ENCODE results near the gene ME1.
"Not testable (repeated sequence)": the region's sequence is repeated elsewhere in the genome, so short reads cannot be mapped to it uniquely, and the experiment has no call there.

Gene ME1

GRCh38 chr6:83430611-83431544 lies at the start of gene ME1:
ME1 (minus strand) TSS chr6:83431051; CDS start chr6:83430954, 97 bp downstream.
- ATAC-seq, result peak; percentile 30 to 59

DNA sequence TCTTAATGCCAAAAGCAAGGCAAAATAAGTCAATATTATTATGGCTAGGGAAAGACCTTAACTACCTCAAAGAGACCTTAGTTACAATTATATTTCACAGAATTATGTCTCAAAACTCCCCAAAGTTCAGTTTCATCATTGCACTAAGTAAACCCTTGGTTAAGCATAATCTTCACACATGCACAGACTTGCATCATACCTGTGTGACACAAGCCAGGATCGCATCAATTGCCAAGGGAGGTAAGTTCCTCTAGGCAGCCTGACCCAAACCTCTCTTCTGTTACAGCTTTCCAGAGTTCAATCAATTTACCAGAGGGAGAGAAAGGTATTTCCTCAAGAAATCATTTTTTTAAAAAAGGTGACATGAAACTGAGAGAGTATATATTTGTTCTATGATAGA lies 49.6 kb upstream of the ME1 start:
- ATAC-seq, result no peak

GRCh38 chr6:83479389-83479788 lies 48.5 kb upstream of the ME1 start:
- ATAC-seq, result no peak

GRCh38 chr6:83476971-83477370 lies 46.1 kb upstream of the ME1 start:
- ATAC-seq, result no peak

DNA sequence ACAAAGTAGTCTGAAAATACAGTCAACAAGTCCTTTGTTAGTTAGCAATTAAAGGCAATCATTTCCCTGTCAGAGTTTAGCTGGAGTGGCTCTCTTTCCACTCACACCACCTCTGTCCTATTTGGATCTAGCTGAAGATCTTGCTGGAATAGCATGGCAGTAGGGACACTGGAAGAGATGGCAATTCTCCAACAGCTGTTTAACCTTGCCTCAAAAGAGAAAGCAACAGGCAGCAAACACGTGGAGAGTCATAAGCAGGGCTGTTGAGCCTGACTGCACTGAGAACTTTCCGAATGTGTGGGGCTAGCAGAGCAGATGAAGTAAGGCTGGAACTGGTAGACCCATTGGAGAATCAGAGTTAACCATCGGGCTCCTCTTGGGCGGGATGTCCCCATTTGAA lies 43.5 kb upstream of the ME1 start:
- no peak for ATAC-seq

GRCh38 chr6:83472767-83473166 lies 41.9 kb upstream of the ME1 start:
- ATAC-seq, result no peak

- ATAC-seq, result no peak
Observed at GRCh38 chr6:83470587-83470986, 39.7 kb upstream of the ME1 start.

GRCh38 chr6:83470001-83470400 lies 39.1 kb upstream of the ME1 start:
- no peak for ATAC-seq

DNA sequence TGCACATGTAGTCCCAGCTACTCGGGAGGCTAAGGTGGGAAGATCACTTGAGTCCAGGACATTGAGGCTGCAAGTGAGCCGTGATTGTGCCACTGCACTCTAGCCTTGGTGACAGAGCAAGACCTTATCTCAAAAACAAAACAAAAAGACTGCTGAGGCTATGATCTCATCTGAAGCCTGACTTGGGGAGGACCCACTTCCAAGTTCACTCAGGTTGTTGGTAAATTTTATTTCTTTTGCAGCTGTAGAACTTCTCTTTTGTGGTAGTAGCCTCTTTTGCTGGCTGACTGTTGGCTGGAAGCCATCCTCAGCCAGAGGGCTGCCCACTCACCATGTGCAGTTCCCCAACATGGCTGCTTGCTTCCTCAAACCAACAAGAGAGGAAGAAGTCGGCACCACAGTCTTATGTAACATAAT lies 36.8 kb upstream of the ME1 start:
- no peak for ATAC-seq

GRCh38 chr6:83466328-83466727 lies 35.5 kb upstream of the ME1 start:
- ATAC-seq, result no peak

DNA sequence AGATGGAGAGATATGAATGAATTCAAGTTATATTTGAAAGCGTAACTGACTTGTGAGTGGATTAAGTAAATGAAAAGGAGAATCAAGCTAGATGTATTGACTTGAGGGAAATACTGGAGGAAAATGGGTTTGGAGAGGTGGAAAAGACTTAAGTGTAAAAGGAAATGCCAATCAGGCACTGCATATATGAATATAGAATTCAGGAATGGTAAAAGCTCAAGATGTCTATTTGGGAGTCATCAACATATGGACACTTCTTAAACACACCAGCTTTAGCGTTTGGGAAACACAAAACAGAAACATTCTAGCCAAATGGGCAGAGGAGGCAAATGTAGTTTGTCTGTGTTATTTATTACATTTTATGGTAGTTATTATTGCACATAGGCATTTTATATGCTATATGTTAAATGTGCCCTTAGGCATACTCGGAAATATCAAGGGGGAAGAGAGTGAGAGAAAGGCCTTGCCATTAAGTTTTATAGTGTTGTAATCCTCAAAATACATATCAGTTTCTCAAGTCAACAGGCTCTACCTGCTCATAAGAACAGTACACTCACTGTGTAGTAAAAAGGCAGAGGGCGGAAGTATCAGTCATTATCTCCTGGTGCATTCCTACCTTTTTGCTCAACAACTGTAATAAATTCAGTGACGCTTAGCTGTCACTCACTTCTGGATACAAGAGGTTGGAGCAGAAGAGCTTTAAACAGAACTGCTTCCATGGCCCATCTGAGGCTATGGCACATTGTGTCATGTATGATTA lies 33.7 kb upstream of the ME1 start:
- ATAC-seq, result no peak

GRCh38 chr6:83463886-83464285 lies 33.0 kb upstream of the ME1 start:
- no peak for ATAC-seq

GRCh38 chr6:83462524-83462923 lies 31.7 kb upstream of the ME1 start:
- no peak for ATAC-seq

- no peak for ATAC-seq
Observed at GRCh38 chr6:83461438-83461837, 30.6 kb upstream of the ME1 start.

GRCh38 chr6:83459663-83460062 lies 28.8 kb upstream of the ME1 start:
- ATAC-seq, result no peak

DNA sequence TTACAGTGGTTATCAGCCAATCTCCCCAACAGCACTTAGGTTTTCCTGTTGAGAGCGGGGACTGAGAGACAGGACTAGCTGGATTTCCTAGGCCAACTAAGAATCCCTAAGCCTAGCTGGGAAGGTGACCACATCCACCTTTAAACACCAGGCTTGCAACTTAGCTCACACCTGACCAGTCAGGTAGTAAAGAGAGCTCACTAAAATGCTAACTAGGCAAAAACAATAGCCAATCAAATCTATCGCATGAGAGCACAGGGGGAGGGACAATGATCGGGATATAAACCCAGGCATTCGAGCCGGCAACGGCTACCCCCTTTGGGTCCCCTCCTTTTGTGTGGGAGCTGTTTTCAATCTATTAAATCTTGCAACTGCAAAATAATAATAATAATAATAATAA lies 19.2 kb upstream of the ME1 start:
- ATAC-seq, result not testable (repeated sequence)

- ATAC-seq, result not testable (repeated sequence)
Observed at GRCh38 chr6:83444086-83444699, 13.3 kb upstream of the ME1 start.

- ATAC-seq, result no peak
Observed at GRCh38 chr6:83443516-83443915, 12.7 kb upstream of the ME1 start.

GRCh38 chr6:83442752-83443151 lies 11.9 kb upstream of the ME1 start:
- ATAC-seq, result no peak

DNA sequence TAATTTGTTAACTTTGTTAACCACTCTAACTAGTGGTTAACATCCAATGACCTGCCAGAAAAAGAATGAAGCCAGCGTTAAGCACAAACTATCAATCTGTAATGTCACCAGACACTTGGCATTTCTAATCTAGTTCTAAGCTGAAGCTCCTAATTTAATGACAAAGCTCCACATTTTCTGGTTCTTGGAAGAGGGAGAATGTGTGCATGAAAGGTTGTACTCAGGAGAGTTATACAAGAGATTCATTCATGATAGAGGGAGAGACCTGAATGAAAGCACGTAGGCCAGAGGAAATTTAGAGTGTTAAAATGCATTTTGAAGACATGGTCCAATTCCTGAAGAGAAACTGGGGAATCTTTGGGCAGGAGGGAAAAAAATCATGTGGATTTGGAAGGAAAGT lies 8.3 kb upstream of the ME1 start:
- no peak for ATAC-seq

DNA sequence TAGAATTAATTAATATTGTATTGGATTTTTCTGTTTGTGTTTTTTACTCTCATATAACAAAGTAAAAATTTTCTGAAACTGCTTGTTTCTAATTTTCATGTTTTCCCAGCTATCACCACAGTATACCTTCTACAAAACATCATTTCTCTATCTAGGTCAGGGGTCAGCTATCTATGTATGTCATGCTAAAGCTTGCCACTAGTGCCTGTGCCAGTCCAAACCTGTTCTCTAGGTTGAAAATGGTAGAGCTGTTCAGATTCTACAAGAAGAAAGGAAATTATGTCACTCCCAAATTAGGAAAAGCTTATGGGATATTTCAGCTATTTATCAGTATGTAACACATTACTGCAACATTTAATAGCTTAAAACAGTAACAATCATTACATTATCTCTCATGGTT lies 5.8 kb upstream of the ME1 start:
- ATAC-seq, result no peak

DNA sequence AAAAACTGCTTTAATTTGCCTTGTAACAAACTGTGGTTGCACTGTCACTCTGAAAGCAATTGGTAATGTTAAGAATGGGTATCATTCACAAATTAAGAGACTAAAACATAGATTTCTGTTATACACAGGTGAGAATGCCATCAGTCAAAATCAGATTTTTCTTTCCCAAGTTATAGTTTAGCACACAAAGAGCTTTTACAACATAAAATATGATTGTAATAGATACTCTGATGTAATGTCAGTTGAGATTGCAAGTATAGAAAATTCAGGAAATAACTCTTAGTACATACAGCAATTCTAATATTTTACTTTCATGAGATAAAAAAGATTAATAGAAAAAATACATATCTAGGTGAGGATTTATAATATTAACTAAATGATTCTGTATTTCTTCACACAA lies 2.3 kb upstream of the ME1 start:
- no peak for ATAC-seq

- ATAC-seq, result no peak
Observed at GRCh38 chr6:83432636-83433035, 1.8 kb upstream of the ME1 start.
